GM21723 (cell line): ENCODE data around the gene SCFD2.
"Not testable (repeated sequence)": the region's sequence is repeated elsewhere in the genome, so short reads cannot be mapped to it uniquely, and the experiment has no call there.

Experiments
- ATAC-seq: cut with Tn5 transposase; IDR thresholded peaks from one replicate; pipeline ENCODE4 v1.9.1; 2021; ENCODE audit warnings: mild to moderate bottlenecking, moderate library complexity; ENCODE audit not compliant: unreplicated experiment

The SCFD2 gene

GRCh38 chr4:53346920-53347852 lies 18.7 kb downstream of the SCFD2 start:
- no peak for ATAC-seq

- ATAC-seq = not testable (repeated sequence)
Observed at GRCh38 chr4:53346392-53346791, 19.5 kb downstream of the SCFD2 start.

DNA sequence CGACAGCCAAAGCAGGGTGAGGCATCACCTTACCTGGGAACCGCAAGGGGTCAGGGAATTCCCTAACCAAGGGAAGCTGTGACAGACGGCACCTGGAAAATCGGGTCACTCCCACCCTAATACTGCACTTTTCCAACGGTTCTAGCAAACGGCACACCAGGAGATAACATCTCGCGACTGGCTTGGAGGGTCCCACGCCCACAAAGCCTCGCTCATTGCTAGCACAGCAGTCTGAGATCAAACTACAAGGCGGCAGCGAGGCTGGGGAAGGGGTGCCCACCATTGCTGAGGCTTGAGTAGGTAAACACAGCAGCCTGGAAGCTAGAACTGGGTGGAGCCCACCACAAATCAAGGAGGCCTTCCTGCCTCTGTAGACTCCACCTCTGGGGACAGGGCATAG lies 25.7 kb downstream of the SCFD2 start:
- ATAC-seq = not testable (repeated sequence)

GRCh38 chr4:53334916-53335315 lies 30.9 kb downstream of the SCFD2 start:
- ATAC-seq = not testable (repeated sequence)

DNA sequence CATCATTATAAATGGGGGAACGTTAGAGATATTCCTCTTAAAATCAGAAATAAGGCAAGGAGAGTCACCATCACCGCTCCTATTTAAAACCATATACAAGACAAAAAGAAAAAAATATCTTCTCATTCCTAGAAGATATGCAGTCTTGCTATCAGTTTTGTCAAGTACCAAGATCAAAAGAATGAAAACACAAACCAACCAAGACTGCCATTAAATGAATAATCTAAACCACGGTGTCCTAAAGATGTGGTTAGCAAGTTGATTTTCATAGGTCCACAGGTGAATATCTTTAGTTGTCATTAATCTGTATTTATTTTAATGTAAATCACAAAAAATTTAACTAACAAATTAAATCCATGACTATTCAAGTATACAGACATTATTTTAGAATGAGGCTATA lies 39.3 kb downstream of the SCFD2 start:
- no peak for ATAC-seq

DNA sequence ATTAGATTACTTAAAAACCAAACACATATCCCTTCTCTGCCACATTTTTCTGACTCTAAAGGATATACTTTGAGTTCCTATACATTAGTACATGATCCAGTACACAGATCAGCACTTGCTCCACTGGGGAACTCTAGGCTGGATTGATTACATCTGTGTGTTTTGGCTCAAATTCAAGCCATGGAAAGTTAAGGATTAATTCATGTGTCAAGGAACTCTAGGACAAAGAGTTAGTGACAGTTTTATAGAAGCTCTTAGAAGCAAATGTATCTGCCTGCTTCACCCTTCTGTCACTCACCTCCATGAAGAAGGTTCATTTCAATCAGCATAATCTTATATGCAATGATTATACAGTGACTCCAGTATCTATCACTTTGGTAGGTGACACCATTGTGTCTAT lies 43.2 kb downstream of the SCFD2 start:
- ATAC-seq = no peak

- ATAC-seq = no peak
Observed at GRCh38 chr4:53321984-53322289, 43.9 kb downstream of the SCFD2 start.

DNA sequence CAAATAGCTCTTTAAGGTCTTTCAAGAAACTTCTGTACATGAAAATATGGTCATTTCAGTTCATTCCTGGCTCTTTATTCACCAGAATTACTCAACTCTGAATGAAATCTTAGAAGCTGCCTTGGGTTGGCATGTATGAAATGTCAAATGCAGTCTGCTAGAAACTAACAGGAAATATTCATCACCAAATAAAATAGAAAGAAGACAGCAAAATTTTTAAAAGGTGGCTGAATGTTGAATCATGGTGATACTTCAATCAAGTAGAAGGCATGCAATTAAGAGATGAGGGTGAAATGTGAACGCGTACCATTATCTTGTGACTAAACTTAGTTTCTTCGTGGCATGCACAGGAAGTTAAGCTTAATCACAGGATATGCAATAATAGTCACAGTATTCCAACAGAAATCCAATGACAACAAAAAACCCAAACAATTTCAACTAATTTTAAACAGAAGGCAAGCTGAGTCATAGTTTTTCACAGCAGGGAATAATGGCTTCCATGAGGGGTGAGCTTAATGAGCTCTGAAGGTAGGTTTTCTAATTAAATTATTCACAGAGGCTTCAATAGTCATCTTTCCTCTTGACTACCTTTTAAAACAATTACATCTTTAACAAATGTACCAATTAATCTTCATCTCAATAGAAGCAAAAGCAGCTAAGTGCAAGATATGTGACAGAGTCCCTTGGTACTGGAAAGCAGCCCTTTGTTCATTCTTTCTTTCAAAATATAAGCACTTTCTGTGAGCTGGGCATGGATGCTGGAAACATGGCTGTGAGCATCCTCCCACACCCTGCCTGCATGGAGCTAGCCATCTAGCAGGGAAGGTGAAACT lies 44.5 kb downstream of the SCFD2 start:
- no peak for ATAC-seq

DNA sequence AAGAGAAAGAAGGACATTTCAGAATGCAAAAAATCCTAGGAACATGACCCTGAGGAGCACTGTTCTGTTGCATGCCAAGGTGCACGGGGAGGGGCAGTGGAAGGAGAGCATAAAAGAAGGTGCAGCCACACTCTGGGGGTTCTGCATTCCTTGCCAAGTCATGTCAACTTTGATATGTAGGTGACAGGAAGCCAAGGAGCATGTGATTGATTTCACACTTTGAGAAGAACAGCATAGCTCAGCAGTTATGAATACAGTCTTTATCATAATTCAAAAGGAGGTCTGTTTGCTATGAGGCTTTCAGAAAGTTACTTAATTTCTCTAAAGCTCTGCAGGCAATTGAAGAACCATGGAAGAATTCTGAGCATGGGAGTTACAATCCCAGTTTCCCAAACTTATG lies 50.6 kb downstream of the SCFD2 start:
- ATAC-seq = no peak

DNA sequence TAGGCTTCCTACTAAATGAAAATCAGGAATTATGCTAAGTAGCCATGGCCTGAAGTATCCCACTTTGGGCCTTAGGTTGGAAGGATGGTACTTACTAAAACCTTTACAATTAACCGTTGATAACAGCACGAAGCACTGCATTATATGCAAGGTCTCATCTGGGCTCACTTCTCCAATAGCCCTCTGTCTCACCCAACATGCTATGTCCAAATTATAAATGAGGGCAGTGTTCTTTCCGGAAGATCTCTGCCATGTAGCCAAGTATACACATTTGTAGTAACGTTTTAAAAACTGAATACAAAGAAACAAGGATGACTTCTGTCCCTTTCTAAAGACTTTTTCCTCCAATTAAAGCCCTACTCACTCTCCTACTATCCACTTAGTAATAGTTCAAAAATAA lies 51.6 kb downstream of the SCFD2 start:
- no peak for ATAC-seq

GRCh38 chr4:53313510-53313909 lies 52.4 kb downstream of the SCFD2 start:
- ATAC-seq = no peak

- ATAC-seq = no peak
Observed at GRCh38 chr4:53309321-53310040, 56.4 kb downstream of the SCFD2 start.

- peak; percentile 74 for ATAC-seq
Observed at GRCh38 chr4:53307819-53308780, 57.8 kb downstream of the SCFD2 start.

DNA sequence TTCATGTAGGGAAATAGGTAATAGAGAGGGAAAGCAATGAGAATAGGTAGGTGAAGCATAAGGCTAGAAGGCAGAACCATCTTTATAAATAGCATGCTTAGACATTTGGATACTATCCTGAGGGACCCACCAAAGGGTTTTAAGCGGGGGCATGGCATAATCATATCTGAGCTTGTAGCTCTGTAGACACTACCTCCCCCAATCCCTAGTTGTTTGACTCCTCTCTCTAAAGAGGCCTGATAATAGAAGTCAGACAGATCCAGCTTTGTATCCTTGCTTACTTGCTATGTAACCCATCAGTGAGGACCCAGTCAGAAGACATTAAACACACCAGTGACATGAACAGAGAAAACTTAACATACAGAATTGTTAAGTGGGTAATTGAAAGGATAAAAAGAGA lies 58.7 kb downstream of the SCFD2 start:
- ATAC-seq = no peak

- no peak for ATAC-seq
Observed at GRCh38 chr4:53306729-53307128, 59.1 kb downstream of the SCFD2 start.

DNA sequence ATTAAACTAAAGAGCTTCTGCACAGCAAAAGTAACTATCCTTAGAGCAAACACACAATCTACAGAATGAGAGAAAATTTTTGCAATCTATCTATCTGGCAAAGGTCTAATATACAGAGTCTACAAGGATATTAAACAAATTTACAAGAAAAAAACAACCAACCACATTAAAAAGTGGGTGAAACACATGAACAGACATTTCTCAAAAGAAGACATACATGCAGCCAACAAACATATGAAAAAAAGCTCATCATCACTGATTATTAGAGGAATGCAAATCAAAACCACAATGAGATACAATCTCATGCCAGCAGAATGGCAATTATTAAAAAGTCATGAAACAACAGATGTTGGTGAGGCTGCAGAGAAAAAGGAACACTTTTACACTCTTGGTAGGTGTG lies 73.7 kb downstream of the SCFD2 start:
- ATAC-seq = not testable (repeated sequence)

DNA sequence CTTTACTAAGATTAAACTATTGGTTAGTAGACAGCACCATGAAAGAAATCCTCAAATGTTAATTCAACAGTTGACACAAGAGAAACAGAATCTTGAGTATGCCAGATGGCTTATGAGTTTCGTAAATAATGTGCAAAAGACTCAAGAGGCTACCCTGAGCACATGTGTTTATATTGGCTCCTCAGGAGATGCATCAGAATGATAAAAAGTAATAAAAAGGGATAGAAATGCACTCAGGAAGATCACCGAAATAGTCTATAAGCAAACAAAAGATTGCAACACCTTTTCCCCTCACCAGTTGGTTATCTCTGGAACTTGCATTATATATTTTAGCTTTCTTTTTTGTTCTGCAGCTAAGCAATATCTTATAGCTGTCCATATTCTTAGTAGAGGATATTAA lies 84.4 kb downstream of the SCFD2 start:
- no peak for ATAC-seq

- ATAC-seq = no peak
Observed at GRCh38 chr4:53280846-53281245, 85.0 kb downstream of the SCFD2 start.

GRCh38 chr4:53274609-53275268 lies 91.1 kb downstream of the SCFD2 start:
- no peak for ATAC-seq

GRCh38 chr4:53273726-53274125 lies 92.1 kb downstream of the SCFD2 start:
- no peak for ATAC-seq
